A673 (cell line): ENCODE data around the gene SPATS2L. TPM values are rescaled to one million over a fixed set of nuclear protein-coding genes. Genes with fewer than 3 reads are reported as not detected.

Experiments used
- BruUV-seq: library from RNA; stranded (reverse); fragments of 400-500 nt; replicated peaks from 2 replicates; lab custom pipeline; 2021; lab: Mats Ljungman, UMichigan
- CTCF ChIA-PET: fragments of 300-600 bp; sonication (Branson Sonifier 250); formaldehyde crosslinking; loops from one replicate; lab custom pipeline; 2022; ENCODE audit warnings: antibody characterized with exemption; lab: Charles Lee
- POLR2A ChIA-PET: fragments of 300-600 bp; sonication (Branson Sonifier 250); formaldehyde crosslinking; loops from one replicate; lab custom pipeline; 2022; ENCODE audit warnings: antibody characterized with exemption; ENCODE audit not compliant: low non-redundant PET; lab: Charles Lee
- DNase-seq: peaks from one replicate; pipeline ENCODE4 v3.0.0-alpha.2; 2015; ENCODE audit warnings: low spot score
- H3K27ac ChIP-seq: fragments of 200-600 bp; sonication (generic); 2 replicates; pipeline ENCODE4 v1.5.1; 2016; ENCODE audit warnings: mixed run types, low read depth, mild to moderate bottlenecking, mixed read lengths, antibody characterized with exemption, low read length; ENCODE audit not compliant: poor library complexity, severe bottlenecking
- H3K27me3 ChIP-seq: fragments of 200-600 bp; sonication (generic); replicated peaks from 2 replicates; pipeline ENCODE4 v1.6.1; 2017; ENCODE audit warnings: mixed run types, low read depth, mild to moderate bottlenecking, mixed read lengths, antibody characterized with exemption, low read length; ENCODE audit not compliant: insufficient read depth, poor library complexity
- H3K36me3 ChIP-seq: fragments of 200-600 bp; sonication (generic); 2 replicates; pipeline ENCODE4 v1.6.1; 2016; ENCODE audit warnings: mixed run types, mild to moderate bottlenecking, mixed read lengths, antibody characterized with exemption, low read length; ENCODE audit not compliant: insufficient read depth, poor library complexity, severe bottlenecking
- H3K4me1 ChIP-seq: fragments of 200-600 bp; sonication (generic); 2 replicates; pipeline ENCODE4 v1.6.1; 2017; ENCODE audit warnings: mixed run types, mild to moderate bottlenecking, mixed read lengths, antibody characterized with exemption, low read length; ENCODE audit not compliant: insufficient read depth, poor library complexity, severe bottlenecking
- H3K4me3 ChIP-seq: fragments of 200-600 bp; sonication (generic); 2 replicates; pipeline ENCODE4 v1.5.1; 2016; ENCODE audit warnings: low read depth, mixed run types, mild to moderate bottlenecking, mixed read lengths, low read length; ENCODE audit not compliant: poor library complexity, severe bottlenecking
- H3K9me3 ChIP-seq: fragments of 200-600 bp; sonication (generic); 2 replicates; pipeline ENCODE4 v1.6.1; 2016; ENCODE audit warnings: mixed run types, low read depth, mild to moderate bottlenecking, mixed read lengths, antibody characterized with exemption, low read length; ENCODE audit not compliant: poor library complexity, severe bottlenecking
- EZH2 ChIP-seq: fragments of 200-600 bp; sonication (generic); IDR thresholded peaks from 2 replicates; pipeline ENCODE4 v1.6.1; 2017; ENCODE audit warnings: borderline replicate concordance, low read depth, mild to moderate bottlenecking, mixed read lengths, antibody characterized with exemption, low read length; ENCODE audit not compliant: poor library complexity, severe bottlenecking
- intact Hi-C: fragments of 100-400 bp; cut with micrococcal nuclease; formaldehyde crosslinking; loops from one replicate; pipeline ENCODE4 v1.10.0; 2022; ENCODE audit not compliant: unreplicated experiment
- total RNA-seq: library from RNA; stranded (reverse); gene quantifications from 2 replicates; pipeline ENCODE4 v1.2.3, GENCODE V29; 2021
- TF ChIP-seq, protein P1 (sequence below): fragments of 300-800, 200-600 bp; sonication (generic); conservative IDR thresholded peaks from 2 replicates; pipeline ENCODE4 v1.5.1; 2017; ENCODE audit warnings: low read depth, mild to moderate bottlenecking, antibody characterized with exemption, low read length, moderate library complexity, mixed read lengths

The SPATS2L gene
- total RNA-seq, 1 experiment from 2014 or later = 10.0 TPM

DNA sequence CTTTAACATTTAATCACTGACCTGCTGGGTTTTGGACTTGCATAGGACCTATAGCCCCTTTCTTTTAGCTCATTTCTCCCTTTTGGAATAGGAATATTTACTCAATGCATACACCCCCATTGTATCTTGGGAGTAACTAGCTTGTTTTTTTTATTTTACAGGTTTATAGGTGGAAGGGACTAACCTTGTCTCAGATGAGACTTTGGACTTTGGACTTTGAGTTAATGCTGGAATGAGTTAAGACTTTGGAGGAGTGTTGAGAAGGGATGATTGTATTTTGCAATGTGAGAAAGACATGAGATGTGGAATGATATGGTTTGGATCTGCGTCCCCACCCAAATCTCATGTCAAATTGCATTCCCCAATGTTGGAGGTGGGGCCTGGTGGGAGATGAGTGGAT is 43.2 kb upstream of the SPATS2L start:
- BruUV-seq = no TSS peak
- peaks cover 4% of the 10 kb centered on the region for H3K27me3 ChIP-seq
- ChIA-PET POLR2A (no interaction called here), CTCF (no interaction called here)
- no peak overlapping the region for H3K4me3 ChIP-seq
- no peaks in the 10 kb centered on the region for H3K36me3 ChIP-seq
- intact Hi-C loops = no loop called here
- no peaks in the 10 kb centered on the region for H3K9me3 ChIP-seq
- no peak for TF ChIP-seq EZH2
- TF ChIP-seq, protein P1, sequence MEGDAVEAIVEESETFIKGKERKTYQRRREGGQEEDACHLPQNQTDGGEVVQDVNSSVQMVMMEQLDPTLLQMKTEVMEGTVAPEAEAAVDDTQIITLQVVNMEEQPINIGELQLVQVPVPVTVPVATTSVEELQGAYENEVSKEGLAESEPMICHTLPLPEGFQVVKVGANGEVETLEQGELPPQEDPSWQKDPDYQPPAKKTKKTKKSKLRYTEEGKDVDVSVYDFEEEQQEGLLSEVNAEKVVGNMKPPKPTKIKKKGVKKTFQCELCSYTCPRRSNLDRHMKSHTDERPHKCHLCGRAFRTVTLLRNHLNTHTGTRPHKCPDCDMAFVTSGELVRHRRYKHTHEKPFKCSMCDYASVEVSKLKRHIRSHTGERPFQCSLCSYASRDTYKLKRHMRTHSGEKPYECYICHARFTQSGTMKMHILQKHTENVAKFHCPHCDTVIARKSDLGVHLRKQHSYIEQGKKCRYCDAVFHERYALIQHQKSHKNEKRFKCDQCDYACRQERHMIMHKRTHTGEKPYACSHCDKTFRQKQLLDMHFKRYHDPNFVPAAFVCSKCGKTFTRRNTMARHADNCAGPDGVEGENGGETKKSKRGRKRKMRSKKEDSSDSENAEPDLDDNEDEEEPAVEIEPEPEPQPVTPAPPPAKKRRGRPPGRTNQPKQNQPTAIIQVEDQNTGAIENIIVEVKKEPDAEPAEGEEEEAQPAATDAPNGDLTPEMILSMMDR = no peak
- no peaks in the 10 kb centered on the region for H3K4me1 ChIP-seq
- no peak overlapping the region for H3K27ac ChIP-seq
- no peak for DNase-seq

DNA sequence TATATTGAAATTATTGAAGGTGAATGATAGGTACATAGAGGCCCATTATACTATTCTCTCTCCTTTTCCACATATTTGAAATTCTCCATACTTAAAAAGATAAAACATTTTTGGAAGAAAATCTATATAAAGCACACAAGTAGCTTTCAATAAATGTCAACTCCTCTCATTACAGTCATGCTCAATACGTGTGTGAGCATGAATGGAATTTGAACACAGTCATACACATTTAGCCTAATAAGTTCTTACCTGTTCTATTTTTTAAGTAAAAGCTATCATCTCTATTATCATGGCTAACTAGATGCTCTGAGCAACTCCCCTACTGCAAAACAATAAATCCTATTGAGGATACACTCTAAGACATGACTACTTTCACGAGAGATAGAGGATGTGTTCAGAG is 41.9 kb upstream of the SPATS2L start:
- Histone ChIP-seq H3K27ac (no peak overlapping the region), H3K27me3 (peaks cover 4% of the 10 kb centered on the region), H3K4me3 (no peak overlapping the region), H3K4me1 (no peaks in the 10 kb centered on the region), H3K36me3 (no peaks in the 10 kb centered on the region), H3K9me3 (no peaks in the 10 kb centered on the region)
- DNase-seq = no peak
- ChIA-PET CTCF (no interaction called here), POLR2A (no interaction called here)
- no TSS peak for BruUV-seq
- intact Hi-C loops = no loop called here
- no peak for TF ChIP-seq EZH2
- TF ChIP-seq, protein P1 = no peak

- no peak for DNase-seq
- ChIA-PET POLR2A (no interaction called here), CTCF (no interaction called here)
- intact Hi-C loops = no loop called here
- H3K9me3 ChIP-seq = no peaks in the 10 kb centered on the region
- H3K36me3 ChIP-seq = no peaks in the 10 kb centered on the region
- H3K27me3 ChIP-seq = no peaks in the 10 kb centered on the region
- no peak overlapping the region for H3K4me3 ChIP-seq
- no peak for TF ChIP-seq EZH2
- TF ChIP-seq, protein P1 = no peak
- no TSS peak for BruUV-seq
- H3K4me1 ChIP-seq = no peaks in the 10 kb centered on the region
- H3K27ac ChIP-seq = no peak overlapping the region
Observed at GRCh38 chr2:200266406-200266805, 40.1 kb upstream of the SPATS2L start.
